ENCODE data around the gene RRN3.
"Not testable (repeated sequence)": the region's sequence is repeated elsewhere in the genome, so short reads cannot be mapped to it uniquely, and the experiment has no call there.

Gene RRN3

GRCh38 chr16:15049581-15050180, 44.4 kb downstream of the RRN3 start:
- no peak for DNase-seq

GRCh38 chr16:15046692-15047376, 47.2 kb downstream of the RRN3 start:
- DNase-seq, result no peak

DNA sequence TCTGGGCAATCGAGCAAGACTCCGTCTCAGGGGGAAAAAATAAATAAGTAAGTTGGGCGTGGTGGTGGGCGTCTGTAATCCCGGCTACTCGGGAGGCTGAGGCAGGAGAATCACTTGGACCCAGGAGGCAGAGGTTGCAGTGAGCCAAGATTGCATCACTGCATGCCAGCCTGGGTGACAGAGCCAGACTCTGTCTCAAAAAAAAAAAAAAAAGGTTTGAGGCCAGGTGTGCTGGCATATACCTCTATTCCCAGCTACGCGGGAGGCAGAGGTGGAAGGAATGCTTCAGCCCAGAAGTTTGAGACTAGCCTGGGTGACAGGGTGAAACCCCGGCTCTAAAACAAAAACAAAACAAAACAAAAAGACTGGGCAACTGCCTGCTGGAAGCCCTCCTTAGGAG, 48.8 kb downstream of the RRN3 start:
- not testable (repeated sequence) for DNase-seq

- DNase-seq, result no peak
These were observed 49.8 kb downstream of the RRN3 start for GRCh38 chr16:15044286-15044685.

GRCh38 chr16:15043344-15043743, 50.7 kb downstream of the RRN3 start:
- no peak for DNase-seq

DNA sequence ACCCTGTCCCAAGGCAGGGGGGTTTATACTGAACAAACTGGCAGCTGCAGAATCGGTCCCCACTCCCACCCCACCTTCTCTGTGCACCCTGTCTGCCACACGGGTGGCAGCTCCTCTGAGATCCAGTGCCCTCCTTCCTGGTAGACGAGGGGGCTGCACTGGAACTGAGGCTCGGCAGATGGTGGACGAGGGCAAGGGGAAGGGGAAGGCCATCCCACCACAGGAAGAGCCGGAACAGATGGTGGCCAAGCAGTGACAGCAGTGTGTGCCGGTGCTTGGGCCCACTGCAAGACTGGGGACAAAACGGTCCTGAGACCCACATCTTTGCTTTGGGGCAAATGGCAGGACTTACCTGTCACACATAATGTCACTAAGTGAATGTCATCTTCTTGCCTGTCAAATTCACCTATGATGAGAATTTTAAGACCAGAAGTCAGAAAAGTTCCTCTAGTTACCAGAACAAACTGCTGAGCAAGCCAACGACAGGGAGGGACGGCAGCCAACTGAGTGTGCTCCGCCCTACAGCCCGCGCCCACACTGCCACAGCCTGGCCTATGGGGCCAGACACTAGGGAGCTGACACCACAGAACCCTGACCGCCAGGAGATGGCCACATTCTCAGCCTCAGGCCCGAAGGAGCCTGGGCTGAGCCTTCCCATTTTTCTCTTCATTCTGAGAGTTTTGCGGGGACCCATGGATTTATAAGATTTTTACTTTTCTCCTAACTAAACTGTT, 52.6 kb downstream of the RRN3 start:
- DNase-seq, result no peak

- no peak for DNase-seq
These were observed 55.4 kb downstream of the RRN3 start for GRCh38 chr16:15038689-15039088.

DNA sequence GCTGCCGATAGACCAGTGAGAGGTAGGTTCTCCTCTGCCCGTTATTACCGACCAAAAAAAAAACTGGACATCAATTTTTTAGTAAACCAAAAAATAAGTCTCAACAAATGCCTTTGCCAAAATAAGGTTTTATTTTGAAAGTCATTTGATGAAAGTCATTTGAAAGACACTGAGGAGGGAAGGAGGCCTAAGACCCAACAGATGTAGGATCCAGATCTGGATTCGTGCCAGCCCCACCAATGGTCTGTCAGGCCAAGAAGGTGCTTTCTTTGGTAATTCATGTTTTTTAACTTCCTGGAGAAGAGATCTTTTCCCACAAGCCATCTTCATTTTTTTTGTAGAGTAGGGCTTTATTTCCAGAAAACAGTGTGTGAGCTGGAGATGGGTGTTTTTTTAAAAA, 56.3 kb downstream of the RRN3 start:
- DNase-seq, result no peak

DNA sequence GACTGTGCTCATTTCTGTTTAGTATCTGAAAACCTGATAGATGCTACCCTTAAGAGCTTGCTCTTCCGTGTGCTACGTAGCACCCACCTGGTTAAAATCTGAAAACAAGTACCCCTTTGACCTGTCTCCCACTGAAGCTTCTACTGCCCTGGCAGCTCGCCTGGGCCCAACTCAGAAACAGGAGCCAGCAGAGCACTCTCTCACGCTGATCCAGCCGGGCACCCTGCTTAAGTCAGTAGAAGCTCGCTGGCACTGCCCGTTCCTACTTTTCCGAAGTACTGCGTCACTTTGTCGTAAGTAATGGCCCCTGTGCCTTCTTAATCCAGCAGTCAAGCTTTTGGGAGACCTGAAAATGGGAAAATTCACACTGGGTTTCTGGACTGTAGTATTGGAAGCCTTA, 57.1 kb downstream of the RRN3 start:
- DNase-seq, result no peak

- DNase-seq, result no peak
These were observed 58.8 kb downstream of the RRN3 start for GRCh38 chr16:15035163-15035729.

DNA sequence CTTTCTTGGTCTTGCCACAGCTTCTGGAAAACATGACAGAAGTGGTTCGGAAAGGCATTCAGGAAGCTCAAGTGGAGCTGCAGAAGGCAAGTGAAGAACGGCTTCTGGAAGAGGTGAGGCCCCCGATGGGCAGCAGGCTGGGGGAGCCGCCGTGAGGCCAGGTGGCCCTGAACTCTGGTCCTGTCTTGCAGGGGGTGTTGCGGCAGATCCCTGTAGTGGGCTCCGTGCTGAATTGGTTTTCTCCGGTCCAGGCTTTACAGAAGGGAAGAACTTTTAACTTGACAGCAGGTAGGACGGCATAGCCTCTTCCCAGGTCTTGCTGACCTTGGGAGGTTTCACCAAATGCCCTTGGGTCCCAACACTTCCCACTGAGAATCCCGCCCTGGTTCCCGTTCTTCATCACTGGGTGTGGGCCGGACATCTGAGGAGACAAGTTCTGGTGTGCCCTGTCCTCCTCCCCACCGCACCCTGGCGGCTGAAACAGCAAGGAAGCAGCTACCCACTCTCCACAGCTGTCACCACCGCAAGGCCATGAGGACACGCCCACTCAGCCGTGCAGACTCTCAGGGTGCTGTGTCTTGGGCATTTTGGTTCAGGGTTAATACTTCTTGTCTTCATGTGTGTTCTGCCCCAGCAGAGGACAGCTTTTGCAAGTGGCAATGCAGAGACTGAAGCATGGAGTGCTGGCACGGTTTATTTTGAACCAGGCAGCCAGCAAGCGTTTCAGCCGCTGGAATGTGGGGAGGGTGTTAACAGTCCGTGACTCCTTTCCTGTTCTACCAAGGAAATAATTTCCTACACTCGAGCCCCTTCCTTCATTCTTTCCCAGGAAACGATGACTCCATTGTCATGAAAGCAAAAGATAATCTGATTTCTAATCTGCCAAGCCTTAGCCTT, 59.6 kb downstream of the RRN3 start:
- no peak for DNase-seq

- DNase-seq, result no peak
These were observed 60.8 kb downstream of the RRN3 start for GRCh38 chr16:15033309-15033707.

DNA sequence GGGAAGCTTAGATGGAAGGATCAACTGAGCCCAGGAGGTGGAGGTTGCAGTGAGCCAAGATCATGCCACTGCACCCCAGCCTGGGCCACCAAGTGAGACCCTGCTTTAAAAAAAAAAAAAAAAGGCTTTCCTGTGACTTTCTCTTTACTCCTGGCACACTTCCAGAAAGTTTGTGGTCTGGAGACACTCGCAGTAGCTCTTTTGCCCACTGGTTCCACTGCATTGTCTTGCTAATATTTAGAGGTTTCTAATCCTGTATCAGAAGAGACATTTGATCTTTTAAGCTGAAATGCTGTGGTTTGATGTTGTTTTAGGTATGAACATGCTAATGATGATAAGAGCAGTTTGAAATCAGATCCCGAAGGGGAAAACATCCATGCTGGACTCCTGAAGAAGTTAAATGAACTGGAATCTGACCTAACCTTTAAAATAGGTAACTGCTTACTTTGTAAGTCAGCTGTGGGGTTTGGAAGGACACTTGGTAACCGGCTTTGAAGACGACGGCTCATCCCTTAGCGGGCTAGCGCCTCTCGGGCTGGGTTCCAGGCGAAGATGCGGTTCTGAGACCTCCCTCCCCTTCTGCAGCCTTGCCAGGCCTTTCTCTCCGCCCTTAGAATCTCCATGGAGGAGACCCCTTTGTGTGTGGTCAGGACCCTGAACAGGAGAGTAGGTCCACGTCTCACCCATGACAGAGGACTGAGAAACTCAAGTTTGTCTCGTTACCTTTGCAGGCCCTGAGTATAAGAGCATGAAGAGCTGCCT, 61.3 kb downstream of the RRN3 start:
- DNase-seq, result no peak

GRCh38 chr16:15031586-15031985, 62.5 kb downstream of the RRN3 start:
- DNase-seq, result no peak

GRCh38 chr16:15031179-15031578, 62.9 kb downstream of the RRN3 start:
- peak; percentile 73 for DNase-seq

DNA sequence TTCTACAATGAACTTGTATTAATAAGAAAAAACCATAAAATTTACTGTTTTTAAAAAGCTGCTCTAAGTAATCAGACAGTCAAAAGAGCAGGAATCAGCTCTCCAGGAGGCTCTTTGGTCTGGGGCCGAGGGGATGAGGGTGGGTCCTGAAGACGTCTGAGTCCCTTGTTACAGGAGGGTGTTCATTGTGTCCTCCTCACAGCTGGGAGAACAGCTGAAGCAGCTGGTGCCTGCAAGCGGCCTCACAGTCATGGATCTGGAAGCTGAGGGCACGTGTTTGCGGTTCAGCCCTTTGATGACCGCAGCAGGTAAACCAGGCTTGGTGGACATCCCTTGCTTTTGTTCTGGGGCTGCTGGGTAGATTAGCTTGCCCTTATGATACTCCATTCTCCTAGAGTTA, 64.3 kb downstream of the RRN3 start:
- DNase-seq, result not testable (repeated sequence)

DNA sequence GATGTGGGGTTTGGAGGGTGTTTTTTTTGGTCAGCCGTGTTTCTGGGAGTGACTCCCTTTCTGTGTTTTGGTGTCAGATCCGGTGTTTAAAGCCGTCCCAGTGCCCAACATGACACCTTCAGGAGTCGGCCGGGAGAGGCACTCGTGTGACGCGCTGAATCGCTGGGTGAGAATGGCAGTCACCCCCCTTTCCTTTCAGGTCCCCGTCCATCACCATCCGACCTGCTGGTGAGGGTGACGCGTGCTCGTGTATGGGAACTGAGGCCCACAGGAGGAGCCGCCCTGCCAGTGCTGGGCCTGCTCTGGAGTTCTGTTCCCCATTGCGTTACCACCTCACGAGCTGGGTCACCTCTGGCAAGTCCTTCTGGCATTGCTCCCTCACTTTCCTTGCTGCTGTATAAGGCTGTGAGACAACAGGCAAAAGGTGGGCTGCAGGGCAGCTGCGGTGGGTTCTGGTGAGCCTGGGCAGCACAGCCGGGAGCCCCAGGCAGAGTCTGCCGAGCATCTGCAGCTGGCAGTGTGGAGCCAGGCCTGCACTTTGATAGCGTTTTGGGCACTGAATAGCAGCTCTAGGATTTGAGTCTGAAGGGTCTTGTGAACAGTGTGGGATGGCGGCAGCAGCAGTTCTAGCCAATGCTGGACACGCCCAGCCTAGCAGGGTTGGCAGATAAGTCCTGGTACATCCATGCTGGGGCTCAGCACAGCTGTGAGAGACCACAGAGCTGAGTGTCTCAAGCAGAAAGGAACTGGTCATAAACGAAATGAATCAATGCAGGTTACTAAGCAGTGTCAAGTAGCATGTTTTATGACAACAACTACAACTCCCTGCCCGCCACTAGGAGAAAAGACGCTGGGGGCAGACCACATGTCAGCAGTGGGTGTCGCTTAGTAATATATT, 65.0 kb downstream of the RRN3 start:
- DNase-seq, result not testable (repeated sequence)

DNA sequence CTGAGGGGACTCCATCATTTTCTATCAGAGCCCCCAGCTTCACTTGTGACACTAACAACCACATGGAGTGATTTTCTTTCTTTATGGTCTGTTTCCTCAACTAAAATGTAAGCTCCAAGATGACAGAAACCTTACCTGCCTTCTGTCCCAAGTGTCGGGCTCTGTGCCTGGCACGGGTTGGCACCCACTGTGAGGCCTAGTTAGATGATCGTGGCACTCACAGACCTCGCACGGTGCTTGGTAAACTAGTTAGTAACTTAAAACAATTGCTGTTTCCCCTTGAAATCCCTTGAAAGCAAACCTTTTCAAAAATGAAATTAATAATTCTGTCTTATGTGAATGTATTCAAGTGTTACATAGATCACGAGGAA, 65.7 kb downstream of the RRN3 start:
- not testable (repeated sequence) for DNase-seq

DNA sequence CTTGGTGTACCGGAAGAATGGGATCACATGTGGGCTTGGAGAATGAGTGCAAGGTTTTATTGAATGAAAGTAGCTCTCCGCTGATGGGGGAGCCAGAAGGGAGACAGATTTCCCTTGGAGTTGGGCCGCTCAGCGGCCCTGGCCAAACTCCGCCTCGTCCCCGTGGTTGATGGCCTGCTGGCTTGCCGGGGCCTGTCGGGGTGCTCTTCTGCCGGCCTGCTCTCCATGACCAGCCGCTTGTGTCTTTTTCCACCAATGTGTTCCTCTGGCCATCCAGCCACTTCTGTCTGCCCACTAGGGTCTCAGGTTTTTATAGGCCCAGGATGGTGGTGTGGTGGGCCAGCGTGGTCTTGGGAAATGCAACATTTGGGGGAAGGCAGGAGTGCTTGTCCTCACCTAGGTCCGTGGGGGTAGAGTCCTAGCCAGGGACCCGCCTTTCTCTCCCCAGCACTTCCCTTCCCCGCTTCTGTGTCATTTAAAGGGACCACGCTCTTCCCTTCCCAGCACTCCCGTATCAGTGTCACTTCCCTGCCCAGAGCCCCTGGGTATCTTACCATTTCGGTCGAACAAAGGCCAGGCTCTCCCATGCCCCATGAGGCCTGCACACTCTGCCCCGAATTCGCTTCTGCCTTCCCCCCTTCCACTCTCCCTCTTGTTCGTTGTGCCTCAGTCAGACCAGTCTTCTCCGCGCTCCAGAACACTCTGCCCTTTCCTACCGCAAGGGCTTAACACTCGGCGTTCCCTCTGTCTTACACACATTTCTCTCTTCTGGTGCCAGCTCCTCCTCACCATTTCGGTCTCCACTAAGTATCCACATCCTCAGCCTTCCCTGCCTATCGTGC, 66.3 kb downstream of the RRN3 start:
- DNase-seq, result not testable (repeated sequence)

DNA sequence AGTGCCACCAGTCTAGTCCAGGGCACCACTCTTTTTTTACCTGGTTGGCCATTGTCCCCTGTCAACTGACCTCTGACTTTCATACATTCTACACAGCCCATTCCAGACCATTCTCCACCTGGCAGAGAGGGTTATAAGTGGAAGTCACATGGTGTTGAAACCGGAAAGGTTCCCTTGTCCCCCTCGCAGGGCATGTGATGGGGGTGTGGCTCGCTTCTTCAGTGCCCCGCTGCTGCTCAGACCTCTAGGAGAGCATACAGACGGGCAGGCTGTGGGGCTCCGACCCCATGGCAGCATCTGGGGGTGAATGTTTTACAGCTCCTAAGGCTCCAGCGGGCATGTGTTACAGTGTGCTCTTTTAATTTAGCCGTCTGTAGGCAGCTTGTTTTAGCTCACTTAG, 67.0 kb downstream of the RRN3 start:
- DNase-seq, result not testable (repeated sequence)
